HG02678 (cell line): ENCODE measurements around the gene GADL1.

Experiments
- ATAC-seq: cut with Tn5 transposase; IDR thresholded peaks from one replicate; pipeline ENCODE4 v1.9.1; 2021; ENCODE audit warnings: mild to moderate bottlenecking, moderate library complexity; ENCODE audit not compliant: unreplicated experiment

The GADL1 gene

GRCh38 chr3:30894521-30895251 is at the start of gene GADL1:
GADL1 (minus strand) TSS chr3:30894661; CDS start chr3:30894614, 47 bp downstream.
- ATAC-seq = no peak

GRCh38 chr3:30944124-30944523 is 49.7 kb upstream of the GADL1 start:
- ATAC-seq = no peak

- no peak for ATAC-seq
Measured at GRCh38 chr3:30943206-30943605, 48.7 kb upstream of the GADL1 start.

- no peak for ATAC-seq
Measured at GRCh38 chr3:30941342-30941741, 46.9 kb upstream of the GADL1 start.

GRCh38 chr3:30940740-30941139 is 46.3 kb upstream of the GADL1 start:
- no peak for ATAC-seq

GRCh38 chr3:30934208-30934550 is 39.7 kb upstream of the GADL1 start:
- ATAC-seq = no peak

- no peak for ATAC-seq
Measured at GRCh38 chr3:30933478-30934207, 39.2 kb upstream of the GADL1 start.

- ATAC-seq = no peak
Measured at GRCh38 chr3:30932513-30933098, 38.1 kb upstream of the GADL1 start.

- no peak for ATAC-seq
Measured at GRCh38 chr3:30924763-30925162, 30.3 kb upstream of the GADL1 start.

- no peak for ATAC-seq
Measured at GRCh38 chr3:30919564-30919963, 25.1 kb upstream of the GADL1 start.

GRCh38 chr3:30918761-30919160 is 24.3 kb upstream of the GADL1 start:
- no peak for ATAC-seq

GRCh38 chr3:30915782-30916181 is 21.3 kb upstream of the GADL1 start:
- ATAC-seq = no peak

- no peak for ATAC-seq
Measured at GRCh38 chr3:30914696-30915095, 20.2 kb upstream of the GADL1 start.

GRCh38 chr3:30913176-30913575 is 18.7 kb upstream of the GADL1 start:
- no peak for ATAC-seq

GRCh38 chr3:30912301-30912700 is 17.8 kb upstream of the GADL1 start:
- ATAC-seq = no peak

GRCh38 chr3:30908456-30909037 is 14.1 kb upstream of the GADL1 start:
- no peak for ATAC-seq

- no peak for ATAC-seq
Measured at GRCh38 chr3:30904996-30905395, 10.5 kb upstream of the GADL1 start.

GRCh38 chr3:30895329-30895728 is 868 bp upstream of the GADL1 start:
- ATAC-seq = no peak

GRCh38 chr3:30893678-30894325 is 659 bp downstream of the GADL1 start:
- no peak for ATAC-seq

GRCh38 chr3:30890907-30891306 is 3.6 kb downstream of the GADL1 start:
- no peak for ATAC-seq

GRCh38 chr3:30886888-30887287 is 7.6 kb downstream of the GADL1 start:
- no peak for ATAC-seq
